HG03457 (cell line): ENCODE results near the gene MYLK4.

ENCODE experiments used
- ATAC-seq: cut with Tn5 transposase; IDR thresholded peaks from one replicate; pipeline ENCODE4 v1.9.1; 2021; ENCODE audit warnings: moderate number of reproducible peaks; ENCODE audit not compliant: unreplicated experiment

MYLK4 gene

GRCh38 chr6:2750832-2751231 is at the start of gene MYLK4:
Gene MYLK4 (minus strand): TSS chr6:2750922. CDS start chr6:2749294, 1,628 bp downstream.
- no peak for ATAC-seq

DNA sequence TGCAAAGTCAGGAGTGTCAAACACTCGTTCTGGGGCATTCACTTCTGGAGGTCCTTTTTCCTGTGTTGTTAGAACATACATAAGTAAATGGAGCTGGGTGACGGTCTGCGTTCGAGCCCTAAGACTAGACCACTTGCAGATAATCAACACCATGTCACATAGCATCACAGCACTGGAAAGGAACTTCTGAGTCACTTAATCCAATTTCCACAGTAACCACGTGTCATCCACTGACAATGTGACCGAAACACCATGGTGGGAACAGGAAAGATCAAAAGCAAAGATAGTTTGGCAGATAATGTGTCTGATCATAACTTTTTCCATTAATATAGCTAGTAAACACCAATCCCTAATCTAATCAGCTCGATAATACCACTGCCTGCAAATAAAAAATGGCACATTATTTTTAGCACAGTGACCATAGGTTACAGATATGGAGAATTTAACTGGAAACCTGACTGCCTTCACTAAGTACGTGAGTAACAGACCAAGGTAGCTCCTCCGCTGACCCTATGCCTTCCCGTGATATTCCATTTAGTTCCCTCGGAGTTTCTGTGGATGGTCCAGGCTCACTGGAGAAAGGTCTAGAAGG is 49.3 kb upstream of the MYLK4 start:
- ATAC-seq: no peak

GRCh38 chr6:2798586-2799134 is 47.9 kb upstream of the MYLK4 start:
- ATAC-seq: no peak

- no peak for ATAC-seq
Observed at GRCh38 chr6:2797564-2798031, 46.9 kb upstream of the MYLK4 start.

DNA sequence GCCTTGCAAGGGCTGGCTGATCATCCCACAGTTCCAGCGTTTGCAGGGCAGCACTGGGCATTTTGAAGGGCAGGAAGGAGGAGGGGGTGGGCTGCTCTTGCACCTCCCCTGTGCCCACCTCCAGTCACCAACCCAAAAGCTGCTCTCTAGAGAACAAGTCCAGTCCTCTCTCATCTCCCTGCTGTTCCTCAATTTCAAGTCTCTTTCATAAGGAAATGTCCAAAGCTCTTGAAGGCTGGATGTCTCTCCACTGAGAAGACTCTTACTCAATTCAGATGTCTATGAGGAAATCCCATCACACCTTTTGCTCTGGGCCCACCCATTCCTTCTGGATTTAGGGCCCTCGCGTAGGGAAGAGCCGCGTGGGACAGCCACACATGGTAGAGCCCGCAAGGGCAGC is 46.1 kb upstream of the MYLK4 start:
- no peak for ATAC-seq

DNA sequence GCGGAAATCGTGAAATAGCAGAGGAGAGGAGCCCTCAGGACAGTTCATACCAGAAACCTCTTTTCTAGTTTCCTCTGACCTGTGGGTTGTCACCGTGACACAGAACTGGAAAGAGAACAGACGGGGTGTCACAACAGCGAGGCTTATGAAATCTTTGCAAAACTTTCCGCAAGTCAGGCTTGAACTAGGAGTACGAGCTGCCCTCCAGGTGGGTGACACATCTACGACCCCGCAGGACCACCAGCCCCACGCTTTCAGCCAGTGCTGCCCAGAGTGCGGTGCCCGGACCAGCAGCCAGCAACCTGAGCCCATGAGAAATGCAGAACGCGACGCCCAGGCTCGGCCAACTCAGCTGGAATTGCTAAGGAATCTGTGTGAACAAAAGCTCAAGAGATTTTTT is 45.2 kb upstream of the MYLK4 start:
- no peak for ATAC-seq

GRCh38 chr6:2795162-2795561 is 44.4 kb upstream of the MYLK4 start:
- ATAC-seq: no peak

GRCh38 chr6:2794171-2794730 is 43.5 kb upstream of the MYLK4 start:
- ATAC-seq: no peak

DNA sequence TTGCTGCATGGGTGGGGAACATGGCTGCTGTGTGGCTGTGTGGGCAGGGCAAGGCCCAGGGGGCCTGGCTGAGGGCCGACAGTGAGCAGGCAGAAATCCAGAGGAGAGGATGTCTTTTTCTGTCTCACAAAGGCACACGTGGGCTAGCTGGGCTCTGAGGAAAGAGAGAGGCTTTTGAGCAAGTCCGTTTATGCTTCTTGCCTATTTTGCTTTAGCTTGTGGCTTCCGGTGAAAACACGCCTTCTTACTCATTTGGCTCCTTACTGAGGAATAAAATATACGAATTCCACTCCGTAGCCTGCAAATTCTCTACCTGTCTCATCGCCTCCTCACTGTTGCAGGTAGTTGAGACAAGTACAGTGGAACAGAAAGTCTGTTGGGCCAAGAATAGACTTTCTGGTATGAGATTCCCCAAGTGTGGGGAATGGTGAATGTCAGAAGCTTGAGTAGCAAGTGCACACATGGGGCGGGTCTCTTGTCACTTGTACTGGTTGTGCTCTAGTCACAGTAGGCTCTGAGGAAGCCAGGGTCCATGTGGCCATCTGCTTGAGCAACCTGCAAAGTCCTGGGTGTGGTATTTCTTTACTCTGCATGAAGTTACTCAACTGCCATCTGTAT is 42.9 kb upstream of the MYLK4 start:
- ATAC-seq: no peak

DNA sequence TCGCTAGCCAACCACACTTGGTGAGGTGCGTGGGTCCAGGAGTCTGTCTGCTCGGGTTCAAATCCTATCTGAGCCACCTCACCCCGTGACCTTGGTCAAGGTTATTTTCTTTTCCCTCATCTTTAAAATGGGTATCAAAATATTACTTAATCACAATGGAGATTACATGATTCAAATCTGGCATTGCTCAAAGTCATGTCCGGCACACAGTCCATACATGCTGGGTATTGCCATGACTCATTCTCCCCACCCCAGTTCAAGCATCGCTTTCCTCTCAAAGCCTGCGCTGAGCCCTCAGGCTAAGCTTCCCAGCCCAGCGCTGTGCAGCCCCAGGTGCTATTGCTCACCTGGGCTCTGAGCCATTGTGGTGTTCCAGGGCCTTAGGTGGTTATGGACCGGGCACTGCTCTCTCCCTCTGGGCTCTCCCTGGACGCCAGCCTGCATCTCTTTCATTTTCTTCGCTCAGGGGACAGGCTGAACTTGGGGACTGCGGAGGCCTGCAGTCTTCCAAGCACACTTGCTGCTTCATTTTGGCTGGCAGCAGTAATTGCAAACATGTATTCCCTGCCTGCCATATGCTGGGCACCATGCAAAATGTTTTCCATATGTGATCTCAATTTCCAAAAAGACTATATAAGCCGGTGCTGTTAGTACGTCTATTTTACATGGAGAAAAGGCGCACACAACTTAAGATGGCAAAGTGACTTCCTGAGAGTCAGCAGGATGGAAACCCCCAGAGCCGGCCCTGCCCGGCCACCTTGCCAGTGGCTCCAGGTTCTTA is 41.8 kb upstream of the MYLK4 start:
- no peak for ATAC-seq

- no peak for ATAC-seq
Observed at GRCh38 chr6:2791450-2791974, 40.8 kb upstream of the MYLK4 start.

GRCh38 chr6:2790588-2791449 is 40.1 kb upstream of the MYLK4 start:
- ATAC-seq: no peak

DNA sequence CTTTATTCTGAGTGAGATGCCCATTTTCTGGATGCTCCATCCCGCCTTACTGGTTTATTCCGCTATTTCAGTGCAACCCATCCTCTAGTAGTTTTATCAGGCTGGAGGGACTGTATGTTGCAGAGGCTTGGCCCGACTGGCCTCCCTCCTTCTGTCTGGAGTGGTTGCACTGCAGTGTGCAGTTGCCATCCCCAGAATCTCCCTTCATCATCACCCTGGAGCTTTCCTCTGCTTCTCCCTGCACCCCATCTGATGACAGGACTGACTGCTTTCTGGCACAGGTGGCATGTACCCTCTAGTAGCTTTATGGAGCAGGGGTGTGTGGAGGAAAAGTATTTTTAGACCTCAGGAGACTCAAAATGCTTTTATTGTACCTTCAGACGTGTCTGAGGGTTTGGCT is 35.5 kb upstream of the MYLK4 start:
- ATAC-seq: no peak

DNA sequence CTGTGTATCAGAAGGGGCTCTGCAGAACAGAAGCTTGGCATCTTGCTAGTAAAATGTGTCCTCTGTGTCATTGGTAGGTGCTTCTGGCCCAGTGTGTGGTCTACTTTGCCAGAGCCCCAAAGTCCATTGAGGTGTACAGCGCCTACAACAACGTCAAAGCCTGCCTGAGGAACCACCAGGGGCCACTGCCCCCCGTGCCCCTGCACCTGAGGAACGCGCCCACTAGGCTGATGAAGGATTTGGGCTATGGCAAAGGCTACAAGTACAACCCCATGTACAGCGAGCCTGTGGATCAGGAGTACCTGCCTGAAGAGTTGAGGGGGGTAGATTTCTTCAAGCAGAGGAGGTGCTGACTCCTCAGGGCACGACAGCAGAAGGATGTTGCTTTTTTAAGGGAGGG is 34.2 kb upstream of the MYLK4 start:
- ATAC-seq: no peak

- ATAC-seq: no peak
Observed at GRCh38 chr6:2784061-2784460, 33.3 kb upstream of the MYLK4 start.

- no peak for ATAC-seq
Observed at GRCh38 chr6:2783188-2783963, 32.7 kb upstream of the MYLK4 start.

DNA sequence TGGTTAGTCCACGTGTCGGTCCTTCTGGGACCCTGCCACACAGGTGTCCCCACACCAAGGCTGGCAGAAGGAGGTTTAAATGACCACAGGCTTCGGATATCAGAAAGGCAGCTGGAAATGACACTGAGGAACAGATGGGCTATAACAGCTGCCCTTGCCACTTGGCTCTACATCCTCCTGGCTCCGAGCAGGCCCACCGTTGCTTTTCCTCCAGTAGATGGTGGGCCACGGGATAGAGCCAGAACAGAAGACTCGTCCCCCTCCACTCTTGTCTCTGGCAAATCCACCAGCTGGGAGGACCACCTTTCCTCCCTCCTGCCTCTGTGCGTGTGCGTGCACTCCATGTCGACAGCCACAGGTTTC is 32.1 kb upstream of the MYLK4 start:
- no peak for ATAC-seq

DNA sequence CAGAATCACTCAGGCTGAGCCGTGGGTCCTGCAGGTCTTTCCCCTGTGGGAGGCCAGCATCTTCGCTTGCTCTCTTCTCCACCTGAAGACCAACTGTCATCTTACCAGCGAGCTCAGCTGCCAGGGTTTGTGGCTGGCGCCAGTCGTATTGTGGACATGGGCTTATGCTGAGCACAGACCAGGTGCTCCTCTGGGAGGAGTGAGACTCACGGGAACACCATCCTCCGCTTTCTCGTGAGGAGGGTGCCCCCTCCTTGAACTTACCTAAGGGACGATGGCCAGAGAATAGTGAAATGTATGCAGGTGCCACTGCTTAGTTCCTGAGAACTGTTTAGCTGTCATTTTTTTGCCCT is 31.6 kb upstream of the MYLK4 start:
- no peak for ATAC-seq

GRCh38 chr6:2781685-2782355 is 31.1 kb upstream of the MYLK4 start:
- ATAC-seq: no peak
